ENCODE results near the gene LANCL3. TPM values are rescaled to one million over a fixed set of nuclear protein-coding genes. Genes with fewer than 3 reads are reported as not detected.

Gene LANCL3
- total RNA-seq, 1 donor from 2014 or later: 0.07 TPM

GRCh38 chrX:37685381-37686359 is 114.2 kb downstream of the LANCL3 start, which contains the start of gene XK:
Gene XK (plus strand): TSS chrX:37685791. CDS start chrX:37685962, 171 bp downstream.
- TF ChIP-seq, protein P1, sequence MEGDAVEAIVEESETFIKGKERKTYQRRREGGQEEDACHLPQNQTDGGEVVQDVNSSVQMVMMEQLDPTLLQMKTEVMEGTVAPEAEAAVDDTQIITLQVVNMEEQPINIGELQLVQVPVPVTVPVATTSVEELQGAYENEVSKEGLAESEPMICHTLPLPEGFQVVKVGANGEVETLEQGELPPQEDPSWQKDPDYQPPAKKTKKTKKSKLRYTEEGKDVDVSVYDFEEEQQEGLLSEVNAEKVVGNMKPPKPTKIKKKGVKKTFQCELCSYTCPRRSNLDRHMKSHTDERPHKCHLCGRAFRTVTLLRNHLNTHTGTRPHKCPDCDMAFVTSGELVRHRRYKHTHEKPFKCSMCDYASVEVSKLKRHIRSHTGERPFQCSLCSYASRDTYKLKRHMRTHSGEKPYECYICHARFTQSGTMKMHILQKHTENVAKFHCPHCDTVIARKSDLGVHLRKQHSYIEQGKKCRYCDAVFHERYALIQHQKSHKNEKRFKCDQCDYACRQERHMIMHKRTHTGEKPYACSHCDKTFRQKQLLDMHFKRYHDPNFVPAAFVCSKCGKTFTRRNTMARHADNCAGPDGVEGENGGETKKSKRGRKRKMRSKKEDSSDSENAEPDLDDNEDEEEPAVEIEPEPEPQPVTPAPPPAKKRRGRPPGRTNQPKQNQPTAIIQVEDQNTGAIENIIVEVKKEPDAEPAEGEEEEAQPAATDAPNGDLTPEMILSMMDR (conservative IDR thresholded peaks at IDR 0.05): no peak
- Mint-ChIP-seq H3K4me3 (peak within 1 kb of the TSS; percentile 56), H3K27me3 (ENCODE audit: low read depth) (peaks cover 17% of the 10 kb centered on the region), H3K27ac (ENCODE audit: unreplicated experiment) (no peak within 1 kb of the TSS), H3K9me3 (no peaks in the 10 kb centered on the region), H3K36me3 (ENCODE audit: low read depth) (no peaks in the 10 kb centered on the region), H3K4me1 (peaks cover 7% of the 10 kb centered on the region)
- peak; percentile 12 for DNase-seq (ENCODE audit: low read depth, low spot score)

DNA sequence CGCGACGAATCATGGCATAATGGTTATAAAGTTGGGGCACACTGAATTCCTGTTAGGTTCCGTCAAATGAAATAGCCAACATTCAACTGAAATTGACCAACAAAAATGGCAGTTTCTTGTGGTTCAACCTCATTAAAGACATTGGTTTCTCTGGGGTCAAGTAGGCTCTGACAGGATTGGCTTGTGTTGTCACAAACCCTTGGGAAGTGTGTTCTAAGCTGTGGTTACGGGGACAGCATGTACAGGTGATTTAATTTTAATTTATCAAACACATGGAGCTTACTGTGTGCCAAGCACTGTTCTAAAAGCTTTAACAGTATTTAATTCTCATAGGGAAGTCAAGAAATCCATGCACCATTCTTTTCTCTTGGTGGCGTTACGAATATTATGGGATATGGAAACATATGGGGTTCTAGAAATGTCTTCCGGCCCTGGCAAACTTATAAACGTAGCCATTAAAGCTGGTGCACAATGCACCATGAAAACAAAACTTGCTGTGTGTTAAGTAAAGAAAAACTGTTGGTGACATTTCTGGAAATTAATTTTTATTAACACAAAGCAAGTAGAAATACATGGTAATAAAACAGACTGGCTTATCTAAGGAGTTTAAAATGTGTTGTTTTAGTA is 115.0 kb downstream of the LANCL3 start:
- TF ChIP-seq, protein P1 (conservative IDR thresholded peaks at IDR 0.05): no peak
- no peaks in the 10 kb centered on the region for H3K9me3 Mint-ChIP-seq
- DNase-seq (ENCODE audit: low read depth, low spot score): no peak
- H3K36me3 Mint-ChIP-seq (ENCODE audit: low read depth): no peaks in the 10 kb centered on the region
- H3K4me1 Mint-ChIP-seq: peaks cover 3% of the 10 kb centered on the region
- peak overlapping the region; percentile 56 for H3K4me3 Mint-ChIP-seq
- peaks cover 17% of the 10 kb centered on the region for H3K27me3 Mint-ChIP-seq (ENCODE audit: low read depth)
- no peak overlapping the region for H3K27ac Mint-ChIP-seq (ENCODE audit: unreplicated experiment)

- Mint-ChIP-seq H3K9me3 (no peaks in the 10 kb centered on the region), H3K4me1 (no peaks in the 10 kb centered on the region), H3K36me3 (ENCODE audit: low read depth) (no peaks in the 10 kb centered on the region), H3K27me3 (ENCODE audit: low read depth) (peaks cover 17% of the 10 kb centered on the region), H3K27ac (ENCODE audit: unreplicated experiment) (no peak overlapping the region), H3K4me3 (no peak overlapping the region)
- DNase-seq (ENCODE audit: low read depth, low spot score): no peak
- TF ChIP-seq, protein P1 (conservative IDR thresholded peaks at IDR 0.05): no peak
Observed at GRCh38 chrX:37686996-37687395, 115.5 kb downstream of the LANCL3 start.

GRCh38 chrX:37690119-37690518 is 118.7 kb downstream of the LANCL3 start:
- no peak overlapping the region for H3K27ac Mint-ChIP-seq (ENCODE audit: unreplicated experiment)
- peaks cover 6% of the 10 kb centered on the region for H3K9me3 Mint-ChIP-seq
- no peak for DNase-seq (ENCODE audit: low read depth, low spot score)
- H3K4me1 Mint-ChIP-seq: no peaks in the 10 kb centered on the region
- peaks cover 3% of the 10 kb centered on the region for H3K36me3 Mint-ChIP-seq (ENCODE audit: low read depth)
- H3K4me3 Mint-ChIP-seq: no peak overlapping the region
- peaks cover 12% of the 10 kb centered on the region for H3K27me3 Mint-ChIP-seq (ENCODE audit: low read depth)
- TF ChIP-seq, protein P1 (conservative IDR thresholded peaks at IDR 0.05): no peak

DNA sequence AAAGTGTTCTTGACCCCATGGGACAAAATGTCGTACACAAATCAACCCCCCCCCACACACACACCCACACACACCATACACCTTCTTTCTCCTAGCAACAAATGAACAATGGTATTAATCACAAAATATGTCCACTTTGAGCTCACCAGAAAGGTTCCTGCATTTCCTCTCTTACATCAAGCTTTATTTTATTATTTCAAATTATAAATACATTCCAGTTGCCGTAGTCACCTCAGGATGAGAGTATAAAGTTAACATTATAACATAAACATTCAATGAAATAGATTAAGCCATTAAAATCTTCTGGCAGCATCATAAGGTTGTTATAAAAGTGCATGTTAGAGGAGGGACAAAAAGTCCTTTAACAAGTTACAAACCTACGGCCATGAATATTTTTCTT is 121.5 kb downstream of the LANCL3 start:
- TF ChIP-seq, protein P1 (conservative IDR thresholded peaks at IDR 0.05): no peak
- H3K4me1 Mint-ChIP-seq: no peaks in the 10 kb centered on the region
- no peak for DNase-seq (ENCODE audit: low read depth, low spot score)
- H3K36me3 Mint-ChIP-seq (ENCODE audit: low read depth): peaks cover 3% of the 10 kb centered on the region
- no peak overlapping the region for H3K27ac Mint-ChIP-seq (ENCODE audit: unreplicated experiment)
- H3K4me3 Mint-ChIP-seq: no peak overlapping the region
- no peaks in the 10 kb centered on the region for H3K27me3 Mint-ChIP-seq (ENCODE audit: low read depth)
- peaks cover 6% of the 10 kb centered on the region for H3K9me3 Mint-ChIP-seq

Data from neural crest cell (in vitro differentiated cells).